Memory B cell (primary cell): Measurements from ENCODE around the gene CFAP410.

Experiments used
- ATAC-seq: fragments of 150-1000 bp; cut with Tn5 transposase; 2 replicates; pipeline ENCODE4 v1.10.0; 2021; ENCODE audit warnings: low read depth, mild to moderate bottlenecking, moderate library complexity
- DNase-seq, 2 donors: peaks; one replicate each; pipeline ENCODE4 v3.0.0; 2022; ENCODE audit warnings: low spot score in 2 of 2
- H3K27ac Mint-ChIP-seq: one replicate; pipeline ENCODE4 v1.8.0; 2022; ENCODE audit warnings: mild to moderate bottlenecking, moderate library complexity, mixed read lengths
- H3K27me3 Mint-ChIP-seq: one replicate; pipeline ENCODE4 v1.8.0; 2022; ENCODE audit warnings: mixed read lengths
- H3K36me3 Mint-ChIP-seq: one replicate; pipeline ENCODE4 v1.8.0; 2022; ENCODE audit warnings: mild to moderate bottlenecking, mixed read lengths
- H3K4me1 Mint-ChIP-seq: one replicate; pipeline ENCODE4 v1.8.0; 2022; ENCODE audit warnings: mixed read lengths
- H3K4me3 Mint-ChIP-seq: one replicate; pipeline ENCODE4 v1.8.0; 2022; ENCODE audit warnings: mild to moderate bottlenecking, moderate library complexity, mixed read lengths
- H3K9me3 Mint-ChIP-seq: one replicate; pipeline ENCODE4 v1.8.0; 2022; ENCODE audit warnings: mixed read lengths

CFAP410 gene

GRCh38 chr21:44334329-44335030 lies 4.7 kb downstream of the CFAP410 start:
- peaks cover 4% of the 10 kb centered on the region for H3K36me3 Mint-ChIP-seq
- H3K27me3 Mint-ChIP-seq, result no peaks in the 10 kb centered on the region
- DNase-seq (no peak), ATAC-seq (no peak)
- no peak overlapping the region for H3K27ac Mint-ChIP-seq
- no peak overlapping the region for H3K4me3 Mint-ChIP-seq
- no peaks in the 10 kb centered on the region for H3K9me3 Mint-ChIP-seq
- peaks cover 4% of the 10 kb centered on the region for H3K4me1 Mint-ChIP-seq

GRCh38 chr21:44333509-44334328 lies 5.5 kb downstream of the CFAP410 start:
- Mint-ChIP-seq H3K36me3 (peaks cover 4% of the 10 kb centered on the region), H3K27me3 (no peaks in the 10 kb centered on the region), H3K27ac (no peak overlapping the region), H3K4me3 (no peak overlapping the region), H3K4me1 (peaks cover 4% of the 10 kb centered on the region), H3K9me3 (no peaks in the 10 kb centered on the region)
- no peak for ATAC-seq
- DNase-seq, result no peak

GRCh38 chr21:44332965-44333364 lies 6.2 kb downstream of the CFAP410 start:
- Mint-ChIP-seq H3K9me3 (no peaks in the 10 kb centered on the region), H3K27ac (no peak overlapping the region), H3K4me3 (no peak overlapping the region), H3K4me1 (peaks cover 4% of the 10 kb centered on the region), H3K36me3 (peaks cover 4% of the 10 kb centered on the region), H3K27me3 (no peaks in the 10 kb centered on the region)
- ATAC-seq, result no peak
- no peak for DNase-seq

- Mint-ChIP-seq H3K4me3 (no peak overlapping the region), H3K36me3 (peaks cover 4% of the 10 kb centered on the region), H3K4me1 (peaks cover 4% of the 10 kb centered on the region), H3K9me3 (no peaks in the 10 kb centered on the region), H3K27ac (no peak overlapping the region), H3K27me3 (no peaks in the 10 kb centered on the region)
- DNase-seq (no peak), ATAC-seq (no peak)
Measured at GRCh38 chr21:44332383-44332782, 6.8 kb downstream of the CFAP410 start.

GRCh38 chr21:44331650-44332307 lies 7.4 kb downstream of the CFAP410 start:
- ATAC-seq, result no peak
- H3K27ac Mint-ChIP-seq, result no peak overlapping the region
- peaks cover 1% of the 10 kb centered on the region for H3K36me3 Mint-ChIP-seq
- H3K9me3 Mint-ChIP-seq, result no peaks in the 10 kb centered on the region
- no peak overlapping the region for H3K4me3 Mint-ChIP-seq
- peaks cover 4% of the 10 kb centered on the region for H3K4me1 Mint-ChIP-seq
- no peak for DNase-seq
- H3K27me3 Mint-ChIP-seq, result no peaks in the 10 kb centered on the region

- ATAC-seq, result no peak
- H3K27ac Mint-ChIP-seq, result no peak overlapping the region
Measured at GRCh38 chr21:44331209-44331608, 8.0 kb downstream of the CFAP410 start.

GRCh38 chr21:44330698-44331097 lies 8.5 kb downstream of the CFAP410 start:
- no peak overlapping the region for H3K27ac Mint-ChIP-seq
- DNase-seq, result no peak
- no peaks in the 10 kb centered on the region for H3K9me3 Mint-ChIP-seq

More at GRCh38 chr21:44331209-44331608, 8.0 kb downstream of the CFAP410 start:
- Mint-ChIP-seq H3K4me1 (peaks cover 3% of the 10 kb centered on the region), H3K4me3 (no peak overlapping the region), H3K36me3 (no peaks in the 10 kb centered on the region), H3K9me3 (no peaks in the 10 kb centered on the region), H3K27me3 (no peaks in the 10 kb centered on the region)
- DNase-seq, result no peak

GRCh38 chr21:44329971-44330681 lies 9.1 kb downstream of the CFAP410 start:
- Mint-ChIP-seq H3K9me3 (no peaks in the 10 kb centered on the region), H3K36me3 (no peaks in the 10 kb centered on the region), H3K27ac (no peak overlapping the region), H3K4me1 (peaks cover 3% of the 10 kb centered on the region), H3K4me3 (no peak overlapping the region), H3K27me3 (no peaks in the 10 kb centered on the region)
- ATAC-seq (no peak), DNase-seq (no peak)

More at GRCh38 chr21:44330698-44331097, 8.5 kb downstream of the CFAP410 start:
- ATAC-seq, result no peak
- peaks cover 3% of the 10 kb centered on the region for H3K4me1 Mint-ChIP-seq
- no peaks in the 10 kb centered on the region for H3K27me3 Mint-ChIP-seq
- no peak overlapping the region for H3K4me3 Mint-ChIP-seq
- H3K36me3 Mint-ChIP-seq, result no peaks in the 10 kb centered on the region

GRCh38 chr21:44329086-44329889 lies 9.9 kb downstream of the CFAP410 start:
- Mint-ChIP-seq H3K36me3 (peaks cover 2% of the 10 kb centered on the region), H3K27me3 (no peaks in the 10 kb centered on the region), H3K27ac (peak overlapping the region; percentile 31), H3K9me3 (no peaks in the 10 kb centered on the region), H3K4me3 (no peak overlapping the region), H3K4me1 (peaks cover 3% of the 10 kb centered on the region)
- DNase-seq, result no peak
- no peak for ATAC-seq

GRCh38 chr21:44328242-44328895 lies 10.8 kb downstream of the CFAP410 start:
- DNase-seq (no peak), ATAC-seq (no peak)
- Mint-ChIP-seq H3K27me3 (no peaks in the 10 kb centered on the region), H3K36me3 (peaks cover 2% of the 10 kb centered on the region), H3K27ac (no peak overlapping the region), H3K9me3 (no peaks in the 10 kb centered on the region), H3K4me3 (no peak overlapping the region), H3K4me1 (peaks cover 3% of the 10 kb centered on the region)

- peaks cover 7% of the 10 kb centered on the region for H3K36me3 Mint-ChIP-seq
- H3K27me3 Mint-ChIP-seq, result no peaks in the 10 kb centered on the region
- H3K4me1 Mint-ChIP-seq, result peaks cover 3% of the 10 kb centered on the region
- no peak for DNase-seq
- H3K9me3 Mint-ChIP-seq, result no peaks in the 10 kb centered on the region
- H3K27ac Mint-ChIP-seq, result no peak overlapping the region
- H3K4me3 Mint-ChIP-seq, result no peak overlapping the region
- peak; percentile 18 for ATAC-seq
Measured at GRCh38 chr21:44327603-44327974, 11.6 kb downstream of the CFAP410 start.

- no peaks in the 10 kb centered on the region for H3K27me3 Mint-ChIP-seq
- H3K27ac Mint-ChIP-seq, result no peak overlapping the region
- DNase-seq (no peak), ATAC-seq (peak; percentile 18)
- H3K9me3 Mint-ChIP-seq, result no peaks in the 10 kb centered on the region
- H3K4me1 Mint-ChIP-seq, result peaks cover 3% of the 10 kb centered on the region
- H3K36me3 Mint-ChIP-seq, result peaks cover 7% of the 10 kb centered on the region
- H3K4me3 Mint-ChIP-seq, result no peak overlapping the region
Measured at GRCh38 chr21:44326716-44327602, 12.2 kb downstream of the CFAP410 start.
